SK-N-MC (cell line): ENCODE data around the gene ADCY2.

Experiments used
- EZH2 ChIP-seq: fragments of 200-600 bp; sonication (generic); IDR thresholded peaks from one replicate; pipeline ENCODE4 v1.6.1; 2017; ENCODE audit warnings: antibody characterized with exemption
- POLR2AphosphoS5 ChIP-seq: IDR thresholded peaks from 2 replicates; pipeline ENCODE4 v1.6.1; 2012; ENCODE audit warnings: mild to moderate bottlenecking, low read depth, low read length, borderline replicate concordance

GRCh38 chr5:7811715-7812114 is 415.8 kb downstream of the ADCY2 start:
- TF ChIP-seq EZH2 (no peak), POLR2AphosphoS5 (no peak)
